DND-41 (cell line): ENCODE measurements around the gene STAG3.

ENCODE experiments used
- CTCF ChIP-seq: IDR thresholded peaks from 2 replicates; pipeline ENCODE4 v1.5.1; 2012; ENCODE audit warnings: borderline replicate concordance, low read length, moderate library complexity, mild to moderate bottlenecking; ENCODE audit not compliant: poor library complexity, severe bottlenecking; ENCODE audit errors: extremely low read depth
- EZH2 ChIP-seq: IDR thresholded peaks from 3 replicates; pipeline ENCODE4 v1.6.1; 2012; ENCODE audit warnings: borderline replicate concordance, low read depth, mild to moderate bottlenecking, moderate library complexity, low read length, inconsistent platforms; ENCODE audit not compliant: severe bottlenecking

- no peak for TF ChIP-seq CTCF
- no peak for TF ChIP-seq EZH2
Measured at GRCh38 chr7:100132126-100132525, 45.6 kb upstream of the STAG3 start.
